ENCODE measurements around the gene GPHN. TPM values are rescaled to one million over a fixed set of nuclear protein-coding genes. Genes with fewer than 3 reads are reported as not detected.

GPHN gene
- total and polyA plus RNA-seq, 2 donors (not counting 3 experiments of a cell fraction or from before 2014, with no cell fraction given) = 5.1 to 23.2 TPM

DNA sequence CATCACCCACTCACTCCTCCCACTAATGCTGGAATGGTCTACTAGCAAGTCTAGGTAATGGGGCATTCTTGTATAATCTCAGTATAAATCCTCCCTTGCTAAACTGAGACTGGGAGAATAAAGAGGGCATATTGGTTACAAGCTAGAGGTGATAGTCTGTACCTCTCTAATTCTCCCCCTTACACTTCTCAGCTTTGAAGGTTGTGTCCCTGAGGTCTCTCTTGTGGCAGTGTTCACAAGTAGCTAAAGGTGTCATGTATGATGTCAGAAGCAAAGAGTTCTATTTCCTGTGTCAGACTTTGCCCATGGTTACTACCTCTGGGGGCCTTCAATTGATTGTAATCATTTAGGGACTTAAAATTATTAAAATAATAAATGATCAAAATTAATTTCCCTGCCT, 48.3 kb upstream of the GPHN start:
- no peaks in the 10 kb centered on the region for H3K79me2 ChIP-seq (ENCODE audit: control insufficient read depth, insufficient read depth, low read length)
- TF ChIP-seq, protein P1, sequence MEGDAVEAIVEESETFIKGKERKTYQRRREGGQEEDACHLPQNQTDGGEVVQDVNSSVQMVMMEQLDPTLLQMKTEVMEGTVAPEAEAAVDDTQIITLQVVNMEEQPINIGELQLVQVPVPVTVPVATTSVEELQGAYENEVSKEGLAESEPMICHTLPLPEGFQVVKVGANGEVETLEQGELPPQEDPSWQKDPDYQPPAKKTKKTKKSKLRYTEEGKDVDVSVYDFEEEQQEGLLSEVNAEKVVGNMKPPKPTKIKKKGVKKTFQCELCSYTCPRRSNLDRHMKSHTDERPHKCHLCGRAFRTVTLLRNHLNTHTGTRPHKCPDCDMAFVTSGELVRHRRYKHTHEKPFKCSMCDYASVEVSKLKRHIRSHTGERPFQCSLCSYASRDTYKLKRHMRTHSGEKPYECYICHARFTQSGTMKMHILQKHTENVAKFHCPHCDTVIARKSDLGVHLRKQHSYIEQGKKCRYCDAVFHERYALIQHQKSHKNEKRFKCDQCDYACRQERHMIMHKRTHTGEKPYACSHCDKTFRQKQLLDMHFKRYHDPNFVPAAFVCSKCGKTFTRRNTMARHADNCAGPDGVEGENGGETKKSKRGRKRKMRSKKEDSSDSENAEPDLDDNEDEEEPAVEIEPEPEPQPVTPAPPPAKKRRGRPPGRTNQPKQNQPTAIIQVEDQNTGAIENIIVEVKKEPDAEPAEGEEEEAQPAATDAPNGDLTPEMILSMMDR (IDR thresholded peaks at IDR 0.05; ENCODE audit: extremely low read depth in 1 of 2, insufficient read depth in 1 of 2, low read depth in 1 of 2, low read length in 2 of 2) = no peak
- TF ChIP-seq, protein P2, sequence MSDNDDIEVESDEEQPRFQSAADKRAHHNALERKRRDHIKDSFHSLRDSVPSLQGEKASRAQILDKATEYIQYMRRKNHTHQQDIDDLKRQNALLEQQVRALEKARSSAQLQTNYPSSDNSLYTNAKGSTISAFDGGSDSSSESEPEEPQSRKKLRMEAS (IDR thresholded peaks at IDR 0.05; ENCODE audit: insufficient read depth, insufficient read length) = no peak
- no peak for TF ChIP-seq MYC (IDR thresholded peaks at IDR 0.05; ENCODE audit: low read depth, low read length)
- no peak for TF ChIP-seq POLR2AphosphoS5 (IDR thresholded peaks at IDR 0.05; ENCODE audit: insufficient read depth, low read depth, low read length)
- TF ChIP-seq FOS (IDR thresholded peaks at IDR 0.05; ENCODE audit: borderline replicate concordance, insufficient read depth, low read length) = no peak
- no peak for TF ChIP-seq GATA2 (IDR thresholded peaks at IDR 0.05; ENCODE audit: insufficient read depth, insufficient read length, low read depth, low read length)
- TF ChIP-seq JUN (IDR thresholded peaks at IDR 0.05; ENCODE audit: borderline replicate concordance, insufficient read depth, insufficient read length, low read depth) = no peak
- TF ChIP-seq POLR2A (IDR thresholded peaks at IDR 0.05; ENCODE audit: low read depth, low read length) = no peak
- TF ChIP-seq EZH2 (IDR thresholded peaks at IDR 0.05; ENCODE audit: borderline replicate concordance, low read depth, low read length, severe bottlenecking) = no peak
- POLR2A ChIA-PET = no interaction called here
- no peak overlapping the region for H3K9ac ChIP-seq (replicated peaks; ENCODE audit: extremely low read depth, insufficient read depth, low read length)
- H3K4me2 ChIP-seq (ENCODE audit: insufficient read depth, low read length) = no peak overlapping the region
- intact Hi-C loops (cut with micrococcal nuclease) (no loop called here), dilution Hi-C loops (cut with MboI; ENCODE audit: extremely low pct_ligation_motif_present, low sequenced_read_pairs) (no loop called here)
- no peaks in the 10 kb centered on the region for H4K20me1 ChIP-seq (replicated peaks; ENCODE audit: control insufficient read depth, extremely low read depth, insufficient read depth, low read length)
- DNase-seq (ENCODE audit: low read depth, low spot score) (no peak), FAIRE-seq (no peak)
- no TSS peak for BruUV-seq (replicated peaks)
- CTCF ChIA-PET = interaction anchor here (0.9 kb wide), 2 partner anchors 56 to 100 kb away, joined by 4 to 5 read pairs; no protein-coding TSS in a partner anchor
- no peaks in the 10 kb centered on the region for H3K36me3 ChIP-seq (ENCODE audit: control insufficient read depth in 2 of 2, extremely low read depth in 1 of 2, insufficient read depth in 2 of 2, low read length in 2 of 2)
- no peaks in the 10 kb centered on the region for H3K9me1 ChIP-seq (replicated peaks; ENCODE audit: control insufficient read depth, extremely low read depth, insufficient read depth, low read length)
- no peaks in the 10 kb centered on the region for H3K27me3 ChIP-seq (ENCODE audit: control insufficient read depth in 2 of 2, insufficient read depth in 2 of 2, low read length in 2 of 2)
- H3K4me1 ChIP-seq (ENCODE audit: control insufficient read depth, extremely low read depth, insufficient read depth, low read length) = no peaks in the 10 kb centered on the region
- no peaks in the 10 kb centered on the region for H3K9me3 ChIP-seq (replicated peaks; ENCODE audit: control insufficient read depth, insufficient read depth, low read length)
- no peak overlapping the region for H3K4me3 ChIP-seq (replicated peaks in 1 of 3; ENCODE audit: insufficient read depth in 1 of 3, low read depth in 1 of 3, low read length in 3 of 3)
- no peak overlapping the region for H3K27ac ChIP-seq (ENCODE audit: insufficient read depth, low read depth, low read length)
- no peak overlapping the region for H2AFZ ChIP-seq (ENCODE audit: low read depth, low read length)
